Bone marrow (tissue), 2 donors: Measurements from ENCODE around the gene IFITM10.

Experiments used
- DNase-seq, 2 donors: peaks; one replicate each; lab custom pipeline; 2025; lab: John Stamatoyannopoulos, UW

Gene IFITM10

GRCh38 chr11:1737080-1737757 is 13.2 kb downstream of the IFITM10 start:
- no peak for DNase-seq

GRCh38 chr11:1736447-1736992 is 13.9 kb downstream of the IFITM10 start:
- DNase-seq: no peak

- DNase-seq: no peak
These were observed 15.1 kb downstream of the IFITM10 start for GRCh38 chr11:1735271-1735670.

- no peak for DNase-seq
These were observed 15.7 kb downstream of the IFITM10 start for GRCh38 chr11:1734641-1735081.

- no peak for DNase-seq
These were observed 16.4 kb downstream of the IFITM10 start for GRCh38 chr11:1733716-1734640.

GRCh38 chr11:1733009-1733715 is 17.2 kb downstream of the IFITM10 start:
- no peak for DNase-seq

- no peak for DNase-seq
These were observed 17.9 kb downstream of the IFITM10 start for GRCh38 chr11:1732418-1733008.

- DNase-seq: no peak
These were observed 18.8 kb downstream of the IFITM10 start for GRCh38 chr11:1731451-1732059.

GRCh38 chr11:1730059-1730629 is 20.3 kb downstream of the IFITM10 start:
- DNase-seq: no peak

GRCh38 chr11:1729692-1730011 is 20.7 kb downstream of the IFITM10 start:
- no peak for DNase-seq

- no peak for DNase-seq
These were observed 21.3 kb downstream of the IFITM10 start for GRCh38 chr11:1728931-1729691.

- DNase-seq: no peak
These were observed 22.1 kb downstream of the IFITM10 start for GRCh38 chr11:1728301-1728700.

GRCh38 chr11:1727861-1728260 is 22.5 kb downstream of the IFITM10 start:
- DNase-seq: no peak

GRCh38 chr11:1727096-1727690 is 23.2 kb downstream of the IFITM10 start:
- peak in 1 of 2 donors; percentile 12 for DNase-seq

- no peak for DNase-seq
These were observed 30.6 kb downstream of the IFITM10 start for GRCh38 chr11:1719781-1720180.

GRCh38 chr11:1718326-1718725 is 32.1 kb downstream of the IFITM10 start:
- no peak for DNase-seq

- no peak for DNase-seq
These were observed 32.6 kb downstream of the IFITM10 start for GRCh38 chr11:1717745-1718144.

GRCh38 chr11:1714908-1715885 is 35.2 kb downstream of the IFITM10 start:
- DNase-seq: no peak

GRCh38 chr11:1708716-1709115 is 41.7 kb downstream of the IFITM10 start:
- DNase-seq: no peak
